ENCODE results near the gene TIMM13. TPM values are rescaled to one million over a fixed set of nuclear protein-coding genes. Genes with fewer than 3 reads are reported as not detected.
A peak's percentile ranks its signal among the peaks of the same experiment; 100 is the strongest.

TIMM13 gene
- total RNA-seq, 1 donor from 2014 or later, result 22.3 TPM

- peak overlapping the region; percentile 44 for H3K27ac Mint-ChIP-seq
- Histone ChIP-seq H3K4me1 (no peaks in the 10 kb centered on the region), H3K4me2 (no peak overlapping the region), H2AFZ (replicated peaks) (no peak overlapping the region), H3K36me3 (no peaks in the 10 kb centered on the region), H3F3A (ENCODE audit: low read depth) (no peaks in the 10 kb centered on the region), H3K27me3 (no peaks in the 10 kb centered on the region), H3K4me3 (no peak overlapping the region), H3K27ac (no peak overlapping the region), H3K79me2 (ENCODE audit: low read depth) (no peaks in the 10 kb centered on the region), H3K9ac (no peak overlapping the region), H4K20me1 (ENCODE audit: low read depth) (no peaks in the 10 kb centered on the region), H3K9me3 (ENCODE audit: low read depth) (no peaks in the 10 kb centered on the region)
- DNase-seq (ENCODE audit: low spot score), result no peak
- TF ChIP-seq EZH2phosphoT487 (IDR thresholded peaks at IDR 0.05), result no peak
- TF ChIP-seq EZH2 (IDR thresholded peaks at IDR 0.05), result no peak
- TF ChIP-seq, protein P1, sequence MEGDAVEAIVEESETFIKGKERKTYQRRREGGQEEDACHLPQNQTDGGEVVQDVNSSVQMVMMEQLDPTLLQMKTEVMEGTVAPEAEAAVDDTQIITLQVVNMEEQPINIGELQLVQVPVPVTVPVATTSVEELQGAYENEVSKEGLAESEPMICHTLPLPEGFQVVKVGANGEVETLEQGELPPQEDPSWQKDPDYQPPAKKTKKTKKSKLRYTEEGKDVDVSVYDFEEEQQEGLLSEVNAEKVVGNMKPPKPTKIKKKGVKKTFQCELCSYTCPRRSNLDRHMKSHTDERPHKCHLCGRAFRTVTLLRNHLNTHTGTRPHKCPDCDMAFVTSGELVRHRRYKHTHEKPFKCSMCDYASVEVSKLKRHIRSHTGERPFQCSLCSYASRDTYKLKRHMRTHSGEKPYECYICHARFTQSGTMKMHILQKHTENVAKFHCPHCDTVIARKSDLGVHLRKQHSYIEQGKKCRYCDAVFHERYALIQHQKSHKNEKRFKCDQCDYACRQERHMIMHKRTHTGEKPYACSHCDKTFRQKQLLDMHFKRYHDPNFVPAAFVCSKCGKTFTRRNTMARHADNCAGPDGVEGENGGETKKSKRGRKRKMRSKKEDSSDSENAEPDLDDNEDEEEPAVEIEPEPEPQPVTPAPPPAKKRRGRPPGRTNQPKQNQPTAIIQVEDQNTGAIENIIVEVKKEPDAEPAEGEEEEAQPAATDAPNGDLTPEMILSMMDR (IDR thresholded peaks at IDR 0.05), result no peak
- H3K4me1 Mint-ChIP-seq, result peaks cover 18% of the 10 kb centered on the region
- H3K36me3 Mint-ChIP-seq, result no peaks in the 10 kb centered on the region
- no peaks in the 10 kb centered on the region for H3K9me3 Mint-ChIP-seq
- peaks cover 18% of the 10 kb centered on the region for H3K27me3 Mint-ChIP-seq (ENCODE audit: insufficient read depth, low read depth)
- no peak overlapping the region for H3K4me3 Mint-ChIP-seq
Measured at GRCh38 chr19:2389594-2389993, 37.8 kb downstream of the TIMM13 start.

DNA sequence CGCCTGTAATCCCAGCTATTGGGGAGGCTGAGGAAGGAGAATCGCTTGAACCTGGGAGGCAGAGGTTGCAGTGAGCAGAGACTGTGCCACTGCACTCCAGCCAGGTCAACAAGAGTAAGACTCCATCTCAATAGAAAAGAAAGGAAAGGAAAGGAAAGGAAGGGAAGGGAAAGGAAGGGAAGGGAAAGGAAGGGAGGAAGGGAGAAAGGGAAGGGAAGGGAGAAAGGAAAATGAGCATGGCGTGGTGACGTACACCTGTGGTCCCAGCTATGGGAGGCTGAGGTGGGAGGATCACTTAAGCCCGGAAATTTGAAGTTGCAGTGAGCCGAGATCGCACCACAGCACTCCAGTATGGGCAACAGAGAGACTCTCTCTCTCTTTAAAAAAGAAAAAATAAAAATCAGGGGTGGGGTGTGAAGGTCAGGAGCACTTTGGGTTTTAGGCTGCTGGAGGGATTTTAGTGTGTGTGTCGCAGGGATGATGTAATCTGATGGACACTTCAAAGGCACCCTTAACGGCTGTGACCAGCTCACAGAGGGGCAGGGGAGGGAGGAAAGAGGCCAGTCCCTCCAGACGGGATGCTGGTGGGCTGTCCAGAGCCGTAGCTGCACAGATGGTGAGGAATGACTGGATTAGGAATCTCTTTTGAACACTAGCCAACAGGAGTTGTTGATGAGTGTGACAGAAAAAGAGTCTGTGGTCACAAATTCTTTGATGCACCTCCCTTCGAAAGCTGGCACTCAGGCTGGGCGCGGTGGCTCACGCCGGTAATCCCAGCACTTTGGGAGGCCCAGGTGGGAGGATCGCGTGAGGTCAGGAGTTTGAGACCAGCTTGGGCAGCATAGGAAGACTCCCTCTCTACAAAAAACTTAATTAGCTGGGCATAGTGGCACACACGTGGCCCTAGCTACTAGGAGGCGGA lies 39.8 kb downstream of the TIMM13 start:
- no peaks in the 10 kb centered on the region for H3K9me3 Mint-ChIP-seq
- no peaks in the 10 kb centered on the region for H3K36me3 Mint-ChIP-seq
- peak overlapping the region; percentile 70 for H3K4me3 Mint-ChIP-seq
- no peak overlapping the region for H3K4me2 ChIP-seq
- H3F3A ChIP-seq (ENCODE audit: low read depth), result no peaks in the 10 kb centered on the region
- DNase-seq (ENCODE audit: low spot score), result no peak
- no peaks in the 10 kb centered on the region for H3K79me2 ChIP-seq (ENCODE audit: low read depth)
- no peaks in the 10 kb centered on the region for H3K27me3 ChIP-seq
- peaks cover 22% of the 10 kb centered on the region for H3K4me1 Mint-ChIP-seq
- no peaks in the 10 kb centered on the region for H4K20me1 ChIP-seq (ENCODE audit: low read depth)
- H3K4me1 ChIP-seq, result no peaks in the 10 kb centered on the region
- H3K36me3 ChIP-seq, result no peaks in the 10 kb centered on the region
- no peak overlapping the region for H2AFZ ChIP-seq (replicated peaks)
- no peak overlapping the region for H3K4me3 ChIP-seq
- H3K9ac ChIP-seq, result no peak overlapping the region
- TF ChIP-seq EZH2phosphoT487 (IDR thresholded peaks at IDR 0.05) (no peak), EZH2 (IDR thresholded peaks at IDR 0.05) (no peak)
- TF ChIP-seq, protein P1 (IDR thresholded peaks at IDR 0.05), result no peak
- no peak overlapping the region for H3K27ac ChIP-seq
- H3K9me3 ChIP-seq (ENCODE audit: low read depth), result no peaks in the 10 kb centered on the region
- peaks cover 15% of the 10 kb centered on the region for H3K27me3 Mint-ChIP-seq (ENCODE audit: insufficient read depth, low read depth)
- H3K27ac Mint-ChIP-seq, result no peak overlapping the region

DNA sequence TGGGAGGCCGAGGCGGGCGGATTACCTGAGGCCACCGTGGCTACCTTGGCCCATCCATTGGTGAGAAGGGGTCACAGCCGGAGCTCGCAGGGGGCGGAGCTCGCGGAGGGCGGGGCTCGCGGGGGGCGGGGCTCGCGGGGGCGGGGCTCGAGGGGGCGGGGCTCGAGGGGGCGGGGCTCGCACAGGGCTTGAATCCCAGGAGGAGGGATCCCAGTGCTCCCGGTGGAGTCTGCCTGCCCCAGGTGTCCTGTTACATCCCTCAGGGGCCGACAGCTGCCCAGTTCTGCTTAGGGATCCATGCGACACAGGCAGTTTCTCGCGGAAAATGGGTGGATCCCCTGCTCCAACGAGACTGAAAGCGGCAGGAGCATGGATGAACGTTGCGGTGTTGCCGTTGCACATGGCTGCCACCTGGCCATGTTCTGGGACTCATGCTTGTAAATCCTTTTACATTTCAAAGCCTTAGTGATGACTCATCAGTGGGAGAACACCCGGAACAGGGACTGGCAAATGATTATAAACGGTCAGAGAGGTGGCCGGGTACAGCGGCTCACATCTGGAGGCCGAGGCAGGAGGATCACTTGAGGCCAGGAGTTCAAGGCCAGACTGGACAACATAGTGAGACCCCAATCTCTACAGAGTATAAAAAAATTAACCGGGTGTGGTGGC lies 42.2 kb downstream of the TIMM13 start:
- H3K9me3 ChIP-seq (ENCODE audit: low read depth), result no peaks in the 10 kb centered on the region
- no peak overlapping the region for H3K4me3 ChIP-seq
- H3K27ac ChIP-seq, result no peak overlapping the region
- no peaks in the 10 kb centered on the region for H4K20me1 ChIP-seq (ENCODE audit: low read depth)
- H3K27me3 Mint-ChIP-seq (ENCODE audit: insufficient read depth, low read depth), result peaks cover 21% of the 10 kb centered on the region
- TF ChIP-seq, protein P1 (IDR thresholded peaks at IDR 0.05), result no peak
- TF ChIP-seq EZH2phosphoT487 (IDR thresholded peaks at IDR 0.05) (no peak), EZH2 (IDR thresholded peaks at IDR 0.05) (no peak)
- H3K27ac Mint-ChIP-seq, result peak overlapping the region; percentile 42
- no peaks in the 10 kb centered on the region for H3K36me3 ChIP-seq
- DNase-seq (ENCODE audit: low spot score), result peak; percentile 79
- no peak overlapping the region for H2AFZ ChIP-seq (replicated peaks)
- H3K4me1 ChIP-seq, result no peaks in the 10 kb centered on the region
- H3K4me1 Mint-ChIP-seq, result peaks cover 33% of the 10 kb centered on the region
- peaks cover 8% of the 10 kb centered on the region for H3K9me3 Mint-ChIP-seq
- H3F3A ChIP-seq (ENCODE audit: low read depth), result peaks cover 5% of the 10 kb centered on the region
- H3K4me2 ChIP-seq, result no peak overlapping the region
- H3K36me3 Mint-ChIP-seq, result peaks cover 2% of the 10 kb centered on the region
- no peak overlapping the region for H3K9ac ChIP-seq
- H3K4me3 Mint-ChIP-seq, result peak overlapping the region; percentile 21
- H3K27me3 ChIP-seq, result no peaks in the 10 kb centered on the region
- H3K79me2 ChIP-seq (ENCODE audit: low read depth), result no peaks in the 10 kb centered on the region
